SU-DHL-6 (cell line): ENCODE results near the gene PIH1D1.

ENCODE experiments used
- H2AFZ ChIP-seq: fragments of 200-600 bp; sonication (generic); 2 replicates; pipeline ENCODE4 v1.6.1; 2014; ENCODE audit warnings: low read depth, mild to moderate bottlenecking, moderate library complexity, mixed read lengths, antibody characterized with exemption, low read length; ENCODE audit not compliant: severe bottlenecking
- H3F3A ChIP-seq: fragments of 200-600 bp; shearing (Covaris generic); 2 replicates; pipeline ENCODE4 v1.6.0; 2016; ENCODE audit warnings: antibody characterized with exemption, mild to moderate bottlenecking; ENCODE audit not compliant: insufficient read depth
- H3K27ac ChIP-seq: fragments of 200-600 bp; sonication (generic); 2 replicates; pipeline ENCODE4 v1.5.1; 2016; ENCODE audit warnings: low read depth, mild to moderate bottlenecking, low read length, moderate library complexity, mixed read lengths
- H3K27me3 ChIP-seq: fragments of 200-600 bp; sonication (generic), shearing (Covaris generic); 2 replicates; pipeline ENCODE4 v1.6.0; 2014; ENCODE audit warnings: mild to moderate bottlenecking, low read length
- H3K36me3 ChIP-seq: fragments of 200-600 bp; sonication (generic); 2 replicates; pipeline ENCODE4 v1.6.1; 2014; ENCODE audit warnings: mild to moderate bottlenecking, low read length, mixed read lengths
- H3K4me2 ChIP-seq: fragments of 300-600, 200-600 bp; shearing (Covaris generic), sonication (generic); 2 replicates; pipeline ENCODE4 v1.6.0; 2014; ENCODE audit warnings: low read length, low read depth, mild to moderate bottlenecking; ENCODE audit not compliant: poor library complexity, severe bottlenecking
- H3K4me3 ChIP-seq: fragments of 200-600 bp; sonication (generic); 2 replicates; pipeline ENCODE4 v1.5.1; 2014; ENCODE audit warnings: antibody characterized with exemption, low read length, mild to moderate bottlenecking, mixed read lengths; ENCODE audit not compliant: insufficient read depth, poor library complexity, severe bottlenecking
- H3K79me2 ChIP-seq: fragments of 200-600 bp; sonication (generic); 2 replicates; pipeline ENCODE4 v1.6.1; 2014; ENCODE audit warnings: mild to moderate bottlenecking, low read length, moderate library complexity; ENCODE audit not compliant: insufficient read depth
- H3K9ac ChIP-seq: fragments of 200-600 bp; sonication (generic); 2 replicates; pipeline ENCODE4 v1.7.0; 2014; ENCODE audit warnings: mild to moderate bottlenecking, low read length
- H3K9me2 ChIP-seq: fragments of 200-600 bp; sonication (generic); replicated peaks from 2 replicates; pipeline ENCODE4 v1.6.1; 2014; ENCODE audit warnings: low read length; ENCODE audit not compliant: insufficient read depth
- H3K9me3 ChIP-seq: fragments of 200-600 bp; sonication (generic); 2 replicates; pipeline ENCODE4 v1.6.1; 2014; ENCODE audit warnings: low read length, mixed read lengths; ENCODE audit not compliant: insufficient read depth
- H4K20me1 ChIP-seq: fragments of 200-600 bp; sonication (generic); 2 replicates; pipeline ENCODE4 v1.6.1; 2014; ENCODE audit warnings: low read depth, mild to moderate bottlenecking, antibody characterized with exemption, low read length, moderate library complexity, mixed read lengths
- EZH2phosphoT487 ChIP-seq: fragments of 200-600 bp; sonication (generic), shearing (Covaris generic); conservative IDR thresholded peaks from 2 replicates; pipeline ENCODE4 v1.6.1; 2018; ENCODE audit warnings: mild to moderate bottlenecking, antibody characterized with exemption, low read length, moderate library complexity, mixed read lengths
- TF ChIP-seq, protein P1 (sequence below): fragments of 200-600 bp; sonication (generic); IDR thresholded peaks from one replicate; pipeline ENCODE4 v1.5.1; 2017; ENCODE audit warnings: antibody characterized with exemption, mild to moderate bottlenecking, low read length, moderate library complexity; ENCODE audit not compliant: insufficient read depth, poor library complexity, severe bottlenecking

PIH1D1 gene

DNA sequence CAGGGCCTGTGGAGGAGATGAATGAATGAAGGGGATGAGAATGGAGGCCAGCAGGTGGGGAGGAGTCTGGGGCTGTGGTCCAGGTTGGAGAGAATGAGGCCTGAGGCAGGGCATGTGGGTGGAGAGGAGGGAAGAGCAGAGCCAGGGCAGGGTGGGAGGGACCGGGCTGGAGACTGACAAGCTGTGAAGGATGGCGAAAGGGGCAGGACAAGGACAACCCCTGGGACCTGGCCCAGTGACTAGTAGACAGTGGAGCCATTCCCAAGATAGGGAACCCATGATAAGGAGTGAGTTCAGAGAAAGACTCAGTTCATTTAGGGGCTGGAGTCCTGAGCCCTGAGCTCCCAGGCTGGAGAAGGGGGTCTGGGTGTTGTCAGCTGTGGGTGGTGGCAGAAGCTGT, 31.4 kb downstream of the PIH1D1 start:
- Histone ChIP-seq H2AFZ (no peak overlapping the region), H3K4me3 (no peak overlapping the region), H3K9me3 (no peaks in the 10 kb centered on the region), H3K36me3 (no peaks in the 10 kb centered on the region), H3K27me3 (no peaks in the 10 kb centered on the region), H3K27ac (no peak overlapping the region), H3F3A (no peaks in the 10 kb centered on the region), H4K20me1 (no peaks in the 10 kb centered on the region), H3K79me2 (no peaks in the 10 kb centered on the region), H3K9ac (no peak overlapping the region), H3K9me2 (no peaks in the 10 kb centered on the region), H3K4me2 (no peak overlapping the region)
- TF ChIP-seq EZH2phosphoT487, result no peak
- TF ChIP-seq, protein P1, sequence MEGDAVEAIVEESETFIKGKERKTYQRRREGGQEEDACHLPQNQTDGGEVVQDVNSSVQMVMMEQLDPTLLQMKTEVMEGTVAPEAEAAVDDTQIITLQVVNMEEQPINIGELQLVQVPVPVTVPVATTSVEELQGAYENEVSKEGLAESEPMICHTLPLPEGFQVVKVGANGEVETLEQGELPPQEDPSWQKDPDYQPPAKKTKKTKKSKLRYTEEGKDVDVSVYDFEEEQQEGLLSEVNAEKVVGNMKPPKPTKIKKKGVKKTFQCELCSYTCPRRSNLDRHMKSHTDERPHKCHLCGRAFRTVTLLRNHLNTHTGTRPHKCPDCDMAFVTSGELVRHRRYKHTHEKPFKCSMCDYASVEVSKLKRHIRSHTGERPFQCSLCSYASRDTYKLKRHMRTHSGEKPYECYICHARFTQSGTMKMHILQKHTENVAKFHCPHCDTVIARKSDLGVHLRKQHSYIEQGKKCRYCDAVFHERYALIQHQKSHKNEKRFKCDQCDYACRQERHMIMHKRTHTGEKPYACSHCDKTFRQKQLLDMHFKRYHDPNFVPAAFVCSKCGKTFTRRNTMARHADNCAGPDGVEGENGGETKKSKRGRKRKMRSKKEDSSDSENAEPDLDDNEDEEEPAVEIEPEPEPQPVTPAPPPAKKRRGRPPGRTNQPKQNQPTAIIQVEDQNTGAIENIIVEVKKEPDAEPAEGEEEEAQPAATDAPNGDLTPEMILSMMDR, result no peak

DNA sequence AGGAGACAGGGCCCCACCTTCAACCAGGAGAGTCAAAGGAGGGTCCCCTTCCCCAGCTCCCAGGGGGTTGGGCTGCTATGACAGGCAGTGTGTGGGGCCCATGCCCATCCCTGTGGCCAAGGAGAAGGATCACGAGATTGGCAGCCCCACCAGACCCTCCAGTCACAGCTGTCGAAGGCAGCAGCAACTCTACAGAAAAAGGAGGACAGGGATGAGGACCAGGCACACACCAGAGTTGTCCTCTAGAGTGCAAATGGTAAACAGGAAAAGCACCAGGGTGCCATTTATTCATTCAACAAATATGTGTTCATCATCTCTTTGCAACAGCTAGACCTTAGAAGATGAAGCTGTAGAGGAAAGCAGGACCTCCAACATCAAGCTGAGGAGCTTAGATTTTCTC, 32.4 kb downstream of the PIH1D1 start:
- Histone ChIP-seq H3K9ac (no peak overlapping the region), H3F3A (no peaks in the 10 kb centered on the region), H3K9me3 (no peaks in the 10 kb centered on the region), H2AFZ (no peak overlapping the region), H4K20me1 (no peaks in the 10 kb centered on the region), H3K36me3 (no peaks in the 10 kb centered on the region), H3K4me2 (no peak overlapping the region), H3K9me2 (no peaks in the 10 kb centered on the region), H3K79me2 (no peaks in the 10 kb centered on the region), H3K4me3 (no peak overlapping the region), H3K27ac (no peak overlapping the region), H3K27me3 (no peaks in the 10 kb centered on the region)
- no peak for TF ChIP-seq EZH2phosphoT487
- TF ChIP-seq, protein P1, result no peak

DNA sequence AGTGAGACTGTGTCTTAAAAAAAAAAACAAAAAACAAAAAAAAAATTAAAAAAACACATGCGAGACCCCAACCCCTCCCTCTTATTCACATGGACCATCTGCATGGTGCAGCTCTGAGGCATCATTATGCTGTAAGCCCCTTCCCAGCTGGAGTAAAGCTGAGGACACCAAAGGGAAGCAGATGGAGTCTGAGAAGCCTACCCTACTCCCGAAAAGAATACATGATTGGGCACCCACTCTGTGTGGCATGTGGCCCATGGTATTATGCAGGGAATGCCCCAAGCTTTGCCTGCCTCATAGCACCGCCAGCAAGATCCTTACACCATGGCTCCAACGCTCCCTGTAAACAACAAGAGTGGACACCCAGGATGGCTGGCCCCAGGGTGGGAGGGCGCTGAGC, 33.1 kb downstream of the PIH1D1 start:
- Histone ChIP-seq H3K27me3 (no peaks in the 10 kb centered on the region), H3K36me3 (no peaks in the 10 kb centered on the region), H3K4me2 (no peak overlapping the region), H3K9me3 (no peaks in the 10 kb centered on the region), H3K79me2 (no peaks in the 10 kb centered on the region), H3K27ac (no peak overlapping the region), H3K9me2 (no peaks in the 10 kb centered on the region), H3F3A (no peaks in the 10 kb centered on the region), H2AFZ (no peak overlapping the region), H3K4me3 (no peak overlapping the region), H4K20me1 (no peaks in the 10 kb centered on the region), H3K9ac (no peak overlapping the region)
- no peak for TF ChIP-seq EZH2phosphoT487
- TF ChIP-seq, protein P1, result no peak

DNA sequence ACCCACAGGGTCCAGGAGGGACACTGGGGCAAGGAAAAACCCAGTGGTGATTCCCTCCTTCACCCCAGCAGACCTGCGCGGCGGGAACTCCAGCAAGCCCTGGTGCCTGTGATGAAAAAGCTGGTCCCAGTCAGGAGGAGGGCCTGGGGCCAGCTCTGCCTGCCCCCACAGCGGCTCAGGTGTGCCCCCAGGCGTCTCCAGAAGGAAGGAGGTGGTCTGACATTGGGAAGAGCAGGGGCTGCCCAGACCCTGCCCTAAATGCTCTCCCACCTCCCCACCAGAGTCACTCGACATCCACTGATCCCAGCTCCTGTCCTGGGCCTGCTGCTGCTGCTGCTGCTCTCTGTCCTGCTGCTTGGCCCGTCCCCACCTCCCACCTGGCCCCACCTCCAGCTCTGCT, 34.5 kb downstream of the PIH1D1 start:
- no peaks in the 10 kb centered on the region for H3K27me3 ChIP-seq
- H3K9ac ChIP-seq, result no peak overlapping the region
- no peak overlapping the region for H2AFZ ChIP-seq
- H3K4me3 ChIP-seq, result no peak overlapping the region
- no peaks in the 10 kb centered on the region for H3F3A ChIP-seq
- no peak for TF ChIP-seq EZH2phosphoT487
- TF ChIP-seq, protein P1, result no peak
- no peaks in the 10 kb centered on the region for H3K79me2 ChIP-seq
- no peaks in the 10 kb centered on the region for H3K36me3 ChIP-seq
- no peak overlapping the region for H3K4me2 ChIP-seq
- H3K9me3 ChIP-seq, result no peaks in the 10 kb centered on the region
- no peaks in the 10 kb centered on the region for H4K20me1 ChIP-seq
- H3K9me2 ChIP-seq, result no peaks in the 10 kb centered on the region
- no peak overlapping the region for H3K27ac ChIP-seq
